Loucy (cell line): Measurements from ENCODE around the gene MYCBP.
A peak's percentile ranks its signal among the peaks of the same experiment; 100 is the strongest.

ENCODE experiments used
- H2AFZ ChIP-seq: fragments of 200-600 bp; sonication (generic); 2 replicates; pipeline ENCODE4 v1.6.0; 2016; ENCODE audit warnings: antibody characterized with exemption, mild to moderate bottlenecking, low read length, moderate library complexity
- H3F3A ChIP-seq: fragments of 200-600 bp; 2 replicates; pipeline ENCODE4 v1.6.0; 2016; ENCODE audit warnings: antibody characterized with exemption, low read depth, mild to moderate bottlenecking
- H3K27me3 ChIP-seq: fragments of 200-600 bp; sonication (generic); 2 replicates; pipeline ENCODE4 v1.6.1; 2014; ENCODE audit warnings: low read length, mild to moderate bottlenecking; ENCODE audit not compliant: insufficient read depth, poor library complexity, severe bottlenecking
- H3K36me3 ChIP-seq: fragments of 200-600 bp; sonication (generic); 2 replicates; pipeline ENCODE4 v1.6.1; 2016; ENCODE audit warnings: low read length; ENCODE audit not compliant: insufficient read depth
- H3K4me1 ChIP-seq: fragments of 200-600 bp; sonication (generic); 2 replicates; pipeline ENCODE4 v1.5.1; 2014; ENCODE audit warnings: low read length, mild to moderate bottlenecking; ENCODE audit not compliant: insufficient read depth, poor library complexity, severe bottlenecking
- H3K4me2 ChIP-seq: fragments of 200-600 bp; sonication (generic); 2 replicates; pipeline ENCODE4 v1.6.0; 2014; ENCODE audit warnings: antibody characterized with exemption, low read length, low read depth, mild to moderate bottlenecking; ENCODE audit not compliant: poor library complexity, severe bottlenecking
- H3K4me3 ChIP-seq: fragments of 200-600 bp; sonication (generic); 2 replicates; pipeline ENCODE4 v1.5.1; 2014; ENCODE audit warnings: low read length, mild to moderate bottlenecking, mixed read lengths; ENCODE audit not compliant: poor library complexity, severe bottlenecking
- H3K79me2 ChIP-seq: fragments of 200-600 bp; sonication (generic); 2 replicates; pipeline ENCODE4 v1.6.1; 2014; ENCODE audit warnings: low read length; ENCODE audit not compliant: insufficient read depth
- H3K9ac ChIP-seq: fragments of 200-600 bp; sonication (generic); 2 replicates; pipeline ENCODE4 v1.6.0; 2014; ENCODE audit warnings: mild to moderate bottlenecking, low read depth, low read length, moderate library complexity; ENCODE audit not compliant: poor library complexity, severe bottlenecking
- H3K9me2 ChIP-seq: fragments of 200-600 bp; sonication (generic); replicated peaks from 2 replicates; pipeline ENCODE4 v1.6.1; 2016; ENCODE audit warnings: low read depth, low read length, mixed read lengths
- H3K9me3 ChIP-seq: fragments of 200-600 bp; sonication (generic); 2 replicates; pipeline ENCODE4 v1.6.1; 2014; ENCODE audit warnings: mild to moderate bottlenecking, antibody characterized with exemption, low read length, low read depth; ENCODE audit not compliant: insufficient read depth
- H4K20me1 ChIP-seq: fragments of 200-600 bp; sonication (generic); 2 replicates; pipeline ENCODE4 v1.6.0; 2014; ENCODE audit warnings: antibody characterized with exemption, low read length, mild to moderate bottlenecking; ENCODE audit not compliant: insufficient read depth, poor library complexity, severe bottlenecking
- CTCF ChIP-seq: fragments of 200-600 bp; sonication (generic); conservative IDR thresholded peaks from 2 replicates; pipeline ENCODE4 v1.5.1; 2014; ENCODE audit warnings: mild to moderate bottlenecking, antibody characterized with exemption, low read length
- EZH2phosphoT487 ChIP-seq: fragments of 200-600 bp; IDR thresholded peaks from 2 replicates; pipeline ENCODE4 v1.6.1; 2018; ENCODE audit warnings: antibody characterized with exemption, mild to moderate bottlenecking, moderate library complexity, borderline replicate concordance

The MYCBP gene

GRCh38 chr1:38865112-38865715 lies 7.9 kb downstream of the MYCBP start:
- Histone ChIP-seq H3K36me3 (no peaks in the 10 kb centered on the region), H3K79me2 (peaks cover 5% of the 10 kb centered on the region; the same call in 1 of the 2 replicates)

GRCh38 chr1:38860454-38860795 lies 12.7 kb downstream of the MYCBP start:
- Histone ChIP-seq H3K36me3 (no peaks in the 10 kb centered on the region), H3K9me3 (no peaks in the 10 kb centered on the region), H4K20me1 (peaks cover 21% of the 10 kb centered on the region), H3K4me1 (peaks cover 31% of the 10 kb centered on the region), H3K4me2 (peak overlapping the region; percentile 97), H3K27me3 (no peaks in the 10 kb centered on the region), H3K4me3 (peak overlapping the region; percentile 98), H3F3A (no peaks in the 10 kb centered on the region), H3K9ac (peak overlapping the region; percentile 92), H2AFZ (peak overlapping the region; percentile 100), H3K79me2 (peaks cover 33% of the 10 kb centered on the region), H3K9me2 (no peaks in the 10 kb centered on the region)
- TF ChIP-seq EZH2phosphoT487 (no peak), CTCF (no peak)

More at GRCh38 chr1:38865112-38865715, 7.9 kb downstream of the MYCBP start:
- H3K27me3 ChIP-seq: no peaks in the 10 kb centered on the region
- H3K4me2 ChIP-seq: no peak overlapping the region
- H3K9ac ChIP-seq: peak overlapping the region; percentile 15
- H3F3A ChIP-seq: no peaks in the 10 kb centered on the region
- no peaks in the 10 kb centered on the region for H3K9me3 ChIP-seq
- no peak overlapping the region for H3K4me3 ChIP-seq
- H2AFZ ChIP-seq: no peak overlapping the region
- H3K4me1 ChIP-seq: peaks cover 6% of the 10 kb centered on the region
- H3K9me2 ChIP-seq: no peaks in the 10 kb centered on the region
- no peaks in the 10 kb centered on the region for H4K20me1 ChIP-seq
- TF ChIP-seq CTCF: no peak
- no peak for TF ChIP-seq EZH2phosphoT487

GRCh38 chr1:38859561-38860453 lies 13.3 kb downstream of the MYCBP start, which contains the start of gene RRAGC:
Gene RRAGC, minus strand, starts transcription at chr1:38859772. Its CDS starts 126 bp downstream, at chr1:38859646.
- H3K9me2 ChIP-seq: no peaks in the 10 kb centered on the region
- peak within 1 kb of the TSS; percentile 97 for H3K4me2 ChIP-seq
- H3K9ac ChIP-seq: peak within 1 kb of the TSS; percentile 92
- H3K9me3 ChIP-seq: no peaks in the 10 kb centered on the region
- TF ChIP-seq CTCF: no peak
- TF ChIP-seq EZH2phosphoT487: no peak
- no peaks in the 10 kb centered on the region for H3K36me3 ChIP-seq
- H3F3A ChIP-seq: no peaks in the 10 kb centered on the region
- H3K27me3 ChIP-seq: no peaks in the 10 kb centered on the region
- peaks cover 21% of the 10 kb centered on the region for H4K20me1 ChIP-seq
- peak within 1 kb of the TSS; percentile 98 for H3K4me3 ChIP-seq
- peak within 1 kb of the TSS; percentile 100 for H2AFZ ChIP-seq
- peaks cover 33% of the 10 kb centered on the region for H3K79me2 ChIP-seq
- peaks cover 36% of the 10 kb centered on the region for H3K4me1 ChIP-seq
